Thyroid gland (tissue), 4 donors: Measurements from ENCODE around the gene DNPH1.

Source experiments
- POLR2A ChIP-seq, 2 donors: fragments of 450-650 bp; IDR thresholded peaks; one replicate each; pipeline ENCODE4 v1.6.1; 2017; ENCODE audit warnings: antibody characterized with exemption in 2 of 2, mild to moderate bottlenecking in 2 of 2, moderate library complexity in 1 of 2
- TF ChIP-seq, protein P1 (sequence below), 6 experiments: fragments of 200-600 bp in 3 of 6; fragments of 450-650 bp in 3 of 6; sonication (generic) in 3 of 6; IDR thresholded peaks; one replicate each; pipeline ENCODE4 v1.5.1; 2016 to 2019; ENCODE audit warnings: antibody characterized with exemption in 6 of 6, mild to moderate bottlenecking in 2 of 6, inconsistent platforms in 1 of 6, moderate library complexity in 1 of 6

DNA sequence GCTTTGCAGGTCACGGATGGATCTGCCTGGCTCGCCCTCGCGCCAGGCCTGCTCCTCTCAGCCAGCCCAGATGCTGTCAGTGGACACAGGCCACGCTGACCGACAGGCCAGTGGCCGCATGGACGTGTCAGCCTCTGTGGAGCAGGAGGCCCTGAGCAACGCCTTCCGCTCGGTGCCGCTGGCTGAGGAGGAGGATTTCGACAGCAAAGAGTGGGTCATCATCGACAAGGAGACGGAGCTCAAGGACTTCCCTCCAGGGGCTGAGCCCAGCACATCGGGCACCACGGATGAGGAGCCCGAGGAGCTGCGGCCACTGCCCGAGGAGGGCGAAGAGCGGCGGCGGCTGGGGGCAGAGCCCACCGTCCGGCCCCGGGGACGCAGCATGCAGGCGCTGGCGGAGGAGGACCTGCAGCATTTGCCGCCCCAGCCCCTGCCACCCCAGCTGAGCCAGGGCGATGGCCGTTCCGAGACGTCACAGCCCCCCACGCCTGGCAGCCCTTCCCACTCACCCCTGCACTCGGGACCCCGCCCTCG, 33.6 kb upstream of the DNPH1 start:
- TF ChIP-seq, protein P1, sequence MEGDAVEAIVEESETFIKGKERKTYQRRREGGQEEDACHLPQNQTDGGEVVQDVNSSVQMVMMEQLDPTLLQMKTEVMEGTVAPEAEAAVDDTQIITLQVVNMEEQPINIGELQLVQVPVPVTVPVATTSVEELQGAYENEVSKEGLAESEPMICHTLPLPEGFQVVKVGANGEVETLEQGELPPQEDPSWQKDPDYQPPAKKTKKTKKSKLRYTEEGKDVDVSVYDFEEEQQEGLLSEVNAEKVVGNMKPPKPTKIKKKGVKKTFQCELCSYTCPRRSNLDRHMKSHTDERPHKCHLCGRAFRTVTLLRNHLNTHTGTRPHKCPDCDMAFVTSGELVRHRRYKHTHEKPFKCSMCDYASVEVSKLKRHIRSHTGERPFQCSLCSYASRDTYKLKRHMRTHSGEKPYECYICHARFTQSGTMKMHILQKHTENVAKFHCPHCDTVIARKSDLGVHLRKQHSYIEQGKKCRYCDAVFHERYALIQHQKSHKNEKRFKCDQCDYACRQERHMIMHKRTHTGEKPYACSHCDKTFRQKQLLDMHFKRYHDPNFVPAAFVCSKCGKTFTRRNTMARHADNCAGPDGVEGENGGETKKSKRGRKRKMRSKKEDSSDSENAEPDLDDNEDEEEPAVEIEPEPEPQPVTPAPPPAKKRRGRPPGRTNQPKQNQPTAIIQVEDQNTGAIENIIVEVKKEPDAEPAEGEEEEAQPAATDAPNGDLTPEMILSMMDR (IDR thresholded peaks at IDR 0.05) = no peak
- no peak for TF ChIP-seq POLR2A (IDR thresholded peaks at IDR 0.05)
